ENCODE results near the gene SETDB2.

Gene SETDB2

GRCh38 chr13:49428041-49428763 is 15.9 kb upstream of the SETDB2 start:
- DNase-seq (ENCODE audit: low spot score) = no peak

- DNase-seq (ENCODE audit: low spot score) = no peak
Measured at GRCh38 chr13:49429121-49429520, 15.0 kb upstream of the SETDB2 start.

- DNase-seq (ENCODE audit: low spot score) = no peak
Measured at GRCh38 chr13:49435992-49436391, 8.1 kb upstream of the SETDB2 start.

- peak; percentile 24 for DNase-seq (ENCODE audit: low spot score)
Measured at GRCh38 chr13:49436890-49437289, 7.2 kb upstream of the SETDB2 start.

GRCh38 chr13:49437705-49438104 is 6.4 kb upstream of the SETDB2 start:
- no peak for DNase-seq (ENCODE audit: low spot score)

GRCh38 chr13:49439609-49440008 is 4.5 kb upstream of the SETDB2 start:
- no peak for DNase-seq (ENCODE audit: low spot score)

GRCh38 chr13:49441312-49441711 is 2.8 kb upstream of the SETDB2 start:
- DNase-seq (ENCODE audit: low spot score) = no peak

- DNase-seq (ENCODE audit: low spot score) = no peak
Measured at GRCh38 chr13:49441846-49442245, 2.2 kb upstream of the SETDB2 start.

GRCh38 chr13:49443357-49443703 is 744 bp upstream of the SETDB2 start:
- DNase-seq (ENCODE audit: low spot score) = peak; percentile 64

- DNase-seq (ENCODE audit: low spot score) = peak; percentile 92
Measured at GRCh38 chr13:49444524-49445395, 686 bp downstream of the SETDB2 start.

- DNase-seq (ENCODE audit: low spot score) = no peak
Measured at GRCh38 chr13:49446473-49446872, 2.4 kb downstream of the SETDB2 start.

GRCh38 chr13:49448753-49449152 is 4.7 kb downstream of the SETDB2 start:
- no peak for DNase-seq (ENCODE audit: low spot score)

GRCh38 chr13:49450105-49450819 is 6.2 kb downstream of the SETDB2 start:
- no peak for DNase-seq (ENCODE audit: low spot score)

GRCh38 chr13:49452725-49453457 is 8.8 kb downstream of the SETDB2 start:
- DNase-seq (ENCODE audit: low spot score) = no peak

- no peak for DNase-seq (ENCODE audit: low spot score)
Measured at GRCh38 chr13:49453465-49453864, 9.4 kb downstream of the SETDB2 start.

- no peak for DNase-seq (ENCODE audit: low spot score)
Measured at GRCh38 chr13:49454388-49455006, 10.4 kb downstream of the SETDB2 start.

GRCh38 chr13:49455007-49455398 is 10.9 kb downstream of the SETDB2 start:
- no peak for DNase-seq (ENCODE audit: low spot score)

GRCh38 chr13:49456156-49456555 is 12.1 kb downstream of the SETDB2 start:
- DNase-seq (ENCODE audit: low spot score) = no peak

GRCh38 chr13:49457221-49457620 is 13.1 kb downstream of the SETDB2 start:
- DNase-seq (ENCODE audit: low spot score) = no peak

GRCh38 chr13:49459580-49459979 is 15.5 kb downstream of the SETDB2 start:
- no peak for DNase-seq (ENCODE audit: low spot score)

GRCh38 chr13:49464085-49464484 is 20.0 kb downstream of the SETDB2 start:
- no peak for DNase-seq (ENCODE audit: low spot score)
